Measurements from ENCODE around the gene ABCF3. TPM values are rescaled to one million over a fixed set of nuclear protein-coding genes. Genes with fewer than 3 reads are reported as not detected.

The ABCF3 gene
- total RNA-seq, 2 donors from 2014 or later = 62.9 to 103 TPM

- Histone ChIP-seq H3K4me3 (no peak overlapping the region), H3K27me3 (replicated peaks; ENCODE audit: insufficient read depth) (no peaks in the 10 kb centered on the region), H3K36me3 (peaks cover 4 to 5% of the 10 kb centered on the region in 2 donors), H3K9me3 (no peaks in the 10 kb centered on the region), H3K27ac (no peak overlapping the region), H3K4me1 (replicated peaks) (no peaks in the 10 kb centered on the region)
- TF ChIP-seq CTCF (IDR thresholded peaks at IDR 0.05) (no peak), POLR2AphosphoS5 (IDR thresholded peaks at IDR 0.05) (no peak), POLR2A (IDR thresholded peaks at IDR 0.05) (no peak)
- intact Hi-C loops (cut with DNase I) = loop anchor here (5.0 kb wide), 1 partner anchor 92 kb away; no protein-coding TSS in a partner anchor
- no peak for DNase-seq (ENCODE audit: low spot score)
- 80% methylated on average over 7 of the region's 7 CpGs for WGBS
Measured at GRCh38 chr3:184239708-184240107, 53.7 kb downstream of the ABCF3 start.

GRCh38 chr3:184240384-184241140 is 54.6 kb downstream of the ABCF3 start:
- intact Hi-C loops (cut with DNase I) = loop anchor here (5.0 kb wide), 1 partner anchor 93 kb away; no protein-coding TSS in a partner anchor
- no peak for DNase-seq (ENCODE audit: low spot score)
- Histone ChIP-seq H3K4me1 (replicated peaks) (no peaks in the 10 kb centered on the region), H3K4me3 (no peak overlapping the region), H3K27me3 (replicated peaks; ENCODE audit: insufficient read depth) (no peaks in the 10 kb centered on the region), H3K36me3 (peaks cover 5 to 8% of the 10 kb centered on the region in 2 donors), H3K9me3 (no peaks in the 10 kb centered on the region), H3K27ac (no peak overlapping the region)
- no peak for TF ChIP-seq POLR2A (IDR thresholded peaks at IDR 0.05)
- no peak for TF ChIP-seq POLR2AphosphoS5 (IDR thresholded peaks at IDR 0.05)
- no peak for TF ChIP-seq CTCF (IDR thresholded peaks at IDR 0.05)
- 80% methylated on average over 4 of the region's 4 CpGs for WGBS

GRCh38 chr3:184241141-184241446 is 55.1 kb downstream of the ABCF3 start:
- intact Hi-C loops (cut with DNase I) = loop anchor here (5.0 kb wide), 1 partner anchor 94 kb away; no protein-coding TSS in a partner anchor
- no peak overlapping the region for H3K27ac ChIP-seq
- no peaks in the 10 kb centered on the region for H3K27me3 ChIP-seq (replicated peaks; ENCODE audit: insufficient read depth)
- H3K4me1 ChIP-seq (replicated peaks) = no peaks in the 10 kb centered on the region
- H3K4me3 ChIP-seq = no peak overlapping the region
- DNase-seq (ENCODE audit: low spot score) = no peak
- H3K9me3 ChIP-seq = no peaks in the 10 kb centered on the region
- peaks cover 5 to 8% of the 10 kb centered on the region in 2 donors for H3K36me3 ChIP-seq
- TF ChIP-seq POLR2A (IDR thresholded peaks at IDR 0.05) (no peak), POLR2AphosphoS5 (IDR thresholded peaks at IDR 0.05) (no peak), CTCF (IDR thresholded peaks at IDR 0.05) (no peak)
- 28% methylated on average over 13 of the region's 17 CpGs for WGBS

- DNase-seq (ENCODE audit: low spot score) = no peak
- TF ChIP-seq POLR2AphosphoS5 (IDR thresholded peaks at IDR 0.05) = no peak
- peak in 3 of 4 experiments; percentile 35 to 72 (median 58) for TF ChIP-seq CTCF (IDR thresholded peaks at IDR 0.05)
- TF ChIP-seq POLR2A (IDR thresholded peaks at IDR 0.05) = no peak
- H3K4me3 ChIP-seq = no peak overlapping the region
- H3K4me1 ChIP-seq (replicated peaks) = no peaks in the 10 kb centered on the region
- no peaks in the 10 kb centered on the region for H3K27me3 ChIP-seq (replicated peaks; ENCODE audit: insufficient read depth)
- intact Hi-C loops (cut with DNase I) = loop anchor here (5.0 kb wide), 1 partner anchor 94 kb away; no protein-coding TSS in a partner anchor
- 16% methylated on average over 45 of the region's 46 CpGs for WGBS
- H3K36me3 ChIP-seq = peaks cover 5 to 8% of the 10 kb centered on the region in 2 donors
- H3K9me3 ChIP-seq = no peaks in the 10 kb centered on the region
- H3K27ac ChIP-seq = no peak overlapping the region
Measured at GRCh38 chr3:184241447-184242296, 55.7 kb downstream of the ABCF3 start.

All from prostate gland (tissue), 2 donors.